ENCODE measurements around the gene ENDOU.

DNA sequence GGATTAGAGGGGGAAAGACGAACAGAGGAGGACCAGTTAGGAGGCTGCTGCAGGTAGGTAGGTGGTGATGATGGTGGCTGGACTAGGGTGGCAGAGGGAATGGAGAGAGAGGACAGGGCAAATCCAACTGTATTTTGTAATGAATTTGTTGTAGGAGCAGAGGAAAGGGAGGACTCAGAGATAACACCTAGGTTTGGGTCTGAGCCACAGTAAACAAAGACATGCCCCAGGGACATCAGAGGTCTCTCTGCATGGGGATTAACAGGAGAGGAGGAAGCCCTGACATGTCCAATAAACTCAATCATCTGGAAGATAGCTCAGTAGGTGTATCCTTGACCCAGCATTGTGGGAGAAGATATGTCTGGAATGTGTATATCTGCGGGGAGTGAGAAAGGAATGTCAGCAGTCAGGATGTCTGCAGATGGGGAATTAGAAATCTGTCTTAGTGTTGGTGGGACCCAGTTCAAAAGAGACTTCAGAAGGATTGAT, 43.1 kb upstream of the ENDOU start:
- no peak for TF ChIP-seq POLR2A (IDR thresholded peaks at IDR 0.05; ENCODE audit: low read length)
- TF ChIP-seq, protein P1, sequence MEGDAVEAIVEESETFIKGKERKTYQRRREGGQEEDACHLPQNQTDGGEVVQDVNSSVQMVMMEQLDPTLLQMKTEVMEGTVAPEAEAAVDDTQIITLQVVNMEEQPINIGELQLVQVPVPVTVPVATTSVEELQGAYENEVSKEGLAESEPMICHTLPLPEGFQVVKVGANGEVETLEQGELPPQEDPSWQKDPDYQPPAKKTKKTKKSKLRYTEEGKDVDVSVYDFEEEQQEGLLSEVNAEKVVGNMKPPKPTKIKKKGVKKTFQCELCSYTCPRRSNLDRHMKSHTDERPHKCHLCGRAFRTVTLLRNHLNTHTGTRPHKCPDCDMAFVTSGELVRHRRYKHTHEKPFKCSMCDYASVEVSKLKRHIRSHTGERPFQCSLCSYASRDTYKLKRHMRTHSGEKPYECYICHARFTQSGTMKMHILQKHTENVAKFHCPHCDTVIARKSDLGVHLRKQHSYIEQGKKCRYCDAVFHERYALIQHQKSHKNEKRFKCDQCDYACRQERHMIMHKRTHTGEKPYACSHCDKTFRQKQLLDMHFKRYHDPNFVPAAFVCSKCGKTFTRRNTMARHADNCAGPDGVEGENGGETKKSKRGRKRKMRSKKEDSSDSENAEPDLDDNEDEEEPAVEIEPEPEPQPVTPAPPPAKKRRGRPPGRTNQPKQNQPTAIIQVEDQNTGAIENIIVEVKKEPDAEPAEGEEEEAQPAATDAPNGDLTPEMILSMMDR (IDR thresholded peaks at IDR 0.05), result no peak
- TF ChIP-seq, protein P2, sequence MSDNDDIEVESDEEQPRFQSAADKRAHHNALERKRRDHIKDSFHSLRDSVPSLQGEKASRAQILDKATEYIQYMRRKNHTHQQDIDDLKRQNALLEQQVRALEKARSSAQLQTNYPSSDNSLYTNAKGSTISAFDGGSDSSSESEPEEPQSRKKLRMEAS (IDR thresholded peaks at IDR 0.05), result no peak
- TF ChIP-seq JUN (IDR thresholded peaks at IDR 0.05), result no peak

Measured in A549 (cell line).